IMR-90 (cell line): ENCODE results near the gene ZDHHC24. TPM values are rescaled to one million over a fixed set of nuclear protein-coding genes. Genes with fewer than 3 reads are reported as not detected.

Experiments
- ATAC-seq: fragments of 200-7000 bp; cut with Tn5 transposase; 2 replicates; pipeline ENCODE4 v1.9.1; 2020; ENCODE audit warnings: low read depth, mild to moderate bottlenecking, moderate library complexity
- BruUV-seq: library from RNA; stranded (reverse); fragments of 400-500 nt; replicated peaks from 2 replicates; lab custom pipeline; 2021; lab: Mats Ljungman, UMichigan
- CTCF ChIA-PET: fragments of 300-600 bp; formaldehyde crosslinking; extraction: SDS; loops from one replicate; lab custom pipeline; 2021; ENCODE audit warnings: antibody characterized with exemption; lab: Yijun Ruan, JAX
- POLR2A ChIA-PET: fragments of 300-600 bp; sonication (Branson Sonifier 250); formaldehyde crosslinking; loops from one replicate; lab custom pipeline; 2022; ENCODE audit warnings: antibody characterized with exemption; ENCODE audit not compliant: unreplicated experiment; lab: Charles Lee
- DNase-seq: peaks from one replicate; pipeline ENCODE4 v3.0.0; 2013
- H2AFZ ChIP-seq: replicated peaks from 2 replicates; pipeline ENCODE3; 2013; ENCODE audit warnings: low read length, mild to moderate bottlenecking; ENCODE audit not compliant: poor library complexity
- H2AK5ac ChIP-seq: 2 replicates; pipeline ENCODE4 v1.6.1; 2013; ENCODE audit warnings: low read depth, low read length, inconsistent platforms
- H2AK9ac ChIP-seq: replicated peaks from 2 replicates; pipeline ENCODE3; 2013; ENCODE audit warnings: mild to moderate bottlenecking, low read depth, low read length, moderate library complexity; ENCODE audit not compliant: poor library complexity
- H2BK120ac ChIP-seq: 2 replicates; pipeline ENCODE4 v1.6.1; 2013; ENCODE audit warnings: low read depth, low read length, inconsistent platforms
- H2BK15ac ChIP-seq: 3 replicates; pipeline ENCODE4 v1.6.1; 2013; ENCODE audit warnings: low read depth, low read length, inconsistent platforms
- H2BK20ac ChIP-seq: 2 replicates; pipeline ENCODE4 v1.6.1; 2013; ENCODE audit warnings: low read depth, mild to moderate bottlenecking, inconsistent platforms, low read length, moderate library complexity
- H2BK5ac ChIP-seq: 2 replicates; pipeline ENCODE4 v1.6.1; 2013; ENCODE audit warnings: mild to moderate bottlenecking, low read depth, low read length, inconsistent platforms; ENCODE audit not compliant: poor library complexity, severe bottlenecking
- H3K14ac ChIP-seq: replicated peaks from 2 replicates; pipeline ENCODE4 v1.6.1; 2013; ENCODE audit warnings: low read depth, low read length, inconsistent platforms
- H3K18ac ChIP-seq: 2 replicates; pipeline ENCODE4 v1.6.1; 2013; ENCODE audit warnings: low read depth, low read length, control low read depth
- H3K23ac ChIP-seq: 2 replicates; pipeline ENCODE4 v1.6.1; 2013; ENCODE audit warnings: low read depth, low read length, inconsistent platforms
- H3K27ac ChIP-seq: 2 replicates; pipeline ENCODE4 v1.5.1; 2013; ENCODE audit warnings: mild to moderate bottlenecking, control low read depth, low read length; ENCODE audit not compliant: insufficient read depth
- H3K27me3 ChIP-seq: 2 replicates; pipeline ENCODE4 v1.6.1; 2013; ENCODE audit warnings: low read length; ENCODE audit not compliant: control insufficient read depth, insufficient read depth
- H3K36me3 ChIP-seq: 2 replicates; pipeline ENCODE4 v1.6.1; 2013; ENCODE audit warnings: low read length, mixed read lengths; ENCODE audit not compliant: control insufficient read depth, insufficient read depth
- H3K4ac ChIP-seq: 2 replicates; pipeline ENCODE4 v1.6.1; 2013; ENCODE audit warnings: low read depth, low read length, inconsistent platforms
- H3K4me1 ChIP-seq: 2 replicates; pipeline ENCODE4 v1.6.1; 2013; ENCODE audit warnings: low read length, mixed read lengths; ENCODE audit not compliant: control insufficient read depth, insufficient read depth
- H3K4me2 ChIP-seq: 2 replicates; pipeline ENCODE4 v1.6.1; 2013; ENCODE audit warnings: low read depth, mild to moderate bottlenecking, control low read depth, low read length, moderate library complexity
- H3K4me3 ChIP-seq: 2 replicates; pipeline ENCODE4 v1.5.1; 2013; ENCODE audit warnings: low read depth, mild to moderate bottlenecking, control low read depth, low read length, moderate library complexity; ENCODE audit not compliant: insufficient read depth
- H3K56ac ChIP-seq: 2 replicates; pipeline ENCODE4 v1.6.1; 2013; ENCODE audit warnings: low read length, inconsistent platforms; ENCODE audit not compliant: insufficient read depth; ENCODE audit errors: extremely low read depth
- H3K79me1 ChIP-seq, 2 experiments: 2 replicates each; pipeline ENCODE4 v1.6.1; 2013; ENCODE audit warnings: low read length in 2 of 2, inconsistent platforms in 1 of 2, low read depth in 1 of 2
- H3K9ac ChIP-seq: 2 replicates; pipeline ENCODE4 v1.6.1; 2013; ENCODE audit warnings: low read depth, low read length, control low read depth
- H3K9me1 ChIP-seq: 2 replicates; pipeline ENCODE4 v1.6.1; 2013; ENCODE audit warnings: low read length, inconsistent platforms; ENCODE audit not compliant: insufficient read depth
- H3K9me3 ChIP-seq: 2 replicates; pipeline ENCODE4 v1.6.1; 2013; ENCODE audit warnings: low read length; ENCODE audit not compliant: control insufficient read depth, insufficient read depth
- H4K20me1 ChIP-seq: 2 replicates; pipeline ENCODE4 v1.6.1; 2013; ENCODE audit warnings: low read length, inconsistent platforms; ENCODE audit not compliant: insufficient read depth
- H4K5ac ChIP-seq: 2 replicates; pipeline ENCODE4 v1.6.1; 2013; ENCODE audit warnings: mild to moderate bottlenecking, low read depth, low read length, control low read depth
- H4K8ac ChIP-seq, 2 experiments: 2 replicates each; pipeline ENCODE4 v1.6.1; 2013; ENCODE audit warnings: low read depth in 2 of 2, low read length in 2 of 2, control low read depth in 1 of 2, inconsistent platforms in 1 of 2
- H4K91ac ChIP-seq: 2 replicates; pipeline ENCODE4 v1.6.1; 2013; ENCODE audit warnings: low read depth, low read length, inconsistent platforms; ENCODE audit not compliant: insufficient read depth
- BHLHE40 ChIP-seq: fragments of 150-350 bp; IDR thresholded peaks from 2 replicates; pipeline ENCODE4 v1.6.1; 2016; ENCODE audit warnings: mild to moderate bottlenecking, low read depth, low read length
- CHD1 ChIP-seq: IDR thresholded peaks from 2 replicates; pipeline ENCODE4 v1.6.1; 2012; ENCODE audit warnings: low read depth, low read length, improper control_type of control experiment
- CTCF ChIP-seq: conservative IDR thresholded peaks from 2 replicates; pipeline ENCODE4 v1.5.1; 2012; ENCODE audit warnings: mild to moderate bottlenecking, low read depth, low read length, improper control_type of control experiment
- RAD21 ChIP-seq: IDR thresholded peaks from 2 replicates; pipeline ENCODE4 v1.6.1; 2012; ENCODE audit warnings: low read length, improper control_type of control experiment
- SMC3 ChIP-seq: fragments of 150-350 bp; IDR thresholded peaks from 2 replicates; pipeline ENCODE4 v1.6.1; 2016; ENCODE audit warnings: low read depth, mild to moderate bottlenecking, antibody characterized with exemption, low read length, moderate library complexity
- WGBS, 2 experiments: methylation state at CpG; one replicate each; pipeline versions ENCODE4 v1.1.5 to v1.1.7; 2013; ENCODE audit warnings: missing lambda C conversion rate in 2 of 2; ENCODE audit not compliant: insufficient read length in 1 of 2; ENCODE audit errors: extremely low coverage in 2 of 2; 5-methylcytosine and 5-hydroxymethylcytosine counted together
- dilution Hi-C: fragments of 300-500 bp; cut with HindIII; formaldehyde crosslinking; loops from one replicate; pipeline ENCODE4 v1.14.3; 2018; ENCODE audit warnings: low sequenced_read_pairs; ENCODE audit not compliant: unreplicated experiment
- in situ Hi-C: fragments of 300-500 bp; cut with MboI; formaldehyde crosslinking; loops from 3 replicates; pipeline ENCODE4 v1.14.3; 2019; ENCODE audit warnings: low sequenced_read_pairs, inconsistent platforms, mixed read lengths
- intact Hi-C: fragments of 100-400 bp; cut with micrococcal nuclease; formaldehyde crosslinking; loops from 2 replicates; pipeline ENCODE4 v1.10.0; 2022
- polyA plus RNA-seq, 3 experiments: library from polyadenylated mRNA; depleted of rRNA; stranded (reverse); fragments of >200 nt; gene quantifications; 2 replicates each; pipeline ENCODE4 v1.2.3, GENCODE V29; 2012; ENCODE audit warnings: low replicate concordance in 1 of 3
- total RNA-seq: library from RNA; depleted of rRNA; stranded (reverse); fragments of >200 nt; gene quantifications from 2 replicates; pipeline ENCODE4 v1.2.3, GENCODE V29; 2012

The ZDHHC24 gene
- total and polyA plus RNA-seq, 2 of the 4 experiments (the other 2 are of a cell fraction), result 3.2 to 10.9 TPM

- H3K9me3 ChIP-seq, result no peaks in the 10 kb centered on the region
- peaks cover 20 to 32% of the 10 kb centered on the region in 2 experiments for H3K79me1 ChIP-seq
- H3K9ac ChIP-seq, result no peak overlapping the region
- dilution Hi-C loops (no loop called here), in situ Hi-C loops (no loop called here), intact Hi-C loops (no loop called here)
- H2BK120ac ChIP-seq, result no peak overlapping the region
- ChIA-PET POLR2A (interaction anchor here (0.6 kb wide), 1 partner anchor 126 kb away, joined by 4 read pairs; no protein-coding TSS in a partner anchor), CTCF (no interaction called here)
- BruUV-seq, result no TSS peak
- peaks cover 35% of the 10 kb centered on the region for H3K36me3 ChIP-seq
- DNase-seq (no peak), ATAC-seq (no peak)
- no peak overlapping the region for H3K56ac ChIP-seq
- H2BK20ac ChIP-seq, result no peak overlapping the region
- TF ChIP-seq CHD1 (no peak), RAD21 (no peak), BHLHE40 (no peak), CTCF (no peak), SMC3 (no peak)
- H3K18ac ChIP-seq, result no peak overlapping the region
- WGBS, 2 experiments, result 88% methylated on average over 6 of the region's 9 CpGs; no CpG with 5 or more reads in 1 of the 2 experiments
- no peak overlapping the region for H2BK5ac ChIP-seq
- H3K23ac ChIP-seq, result no peak overlapping the region
- no peak overlapping the region for H4K91ac ChIP-seq
- H3K4me1 ChIP-seq, result peaks cover 8% of the 10 kb centered on the region; the same call in 1 of the 2 replicates
- H3K9me1 ChIP-seq, result peaks cover 8% of the 10 kb centered on the region
- no peaks in the 10 kb centered on the region; the same call in 1 of the 2 replicates for H4K20me1 ChIP-seq
- H2AK5ac ChIP-seq, result no peak overlapping the region
- no peak overlapping the region for H2BK15ac ChIP-seq
- H3K27me3 ChIP-seq, result no peaks in the 10 kb centered on the region
- no peak overlapping the region for H3K27ac ChIP-seq
- H3K4me2 ChIP-seq, result no peak overlapping the region
- no peak overlapping the region for H4K8ac ChIP-seq
- no peak overlapping the region for H4K5ac ChIP-seq
- H3K4ac ChIP-seq, result no peak overlapping the region
- H2AFZ ChIP-seq, result no peak overlapping the region
- H3K14ac ChIP-seq, result no peak overlapping the region
- no peak overlapping the region for H3K4me3 ChIP-seq
- no peak overlapping the region for H2AK9ac ChIP-seq
Measured at GRCh38 chr11:66472054-66472453, 73.8 kb downstream of the ZDHHC24 start.
